Measurements from ENCODE around the gene MAST3. TPM values are rescaled to one million over a fixed set of nuclear protein-coding genes. Genes with fewer than 3 reads are reported as not detected.

MAST3 gene
- total and polyA plus RNA-seq, 7 experiments from 2014 or later: 10.2 to 58.7 (median 37.4) TPM

DNA sequence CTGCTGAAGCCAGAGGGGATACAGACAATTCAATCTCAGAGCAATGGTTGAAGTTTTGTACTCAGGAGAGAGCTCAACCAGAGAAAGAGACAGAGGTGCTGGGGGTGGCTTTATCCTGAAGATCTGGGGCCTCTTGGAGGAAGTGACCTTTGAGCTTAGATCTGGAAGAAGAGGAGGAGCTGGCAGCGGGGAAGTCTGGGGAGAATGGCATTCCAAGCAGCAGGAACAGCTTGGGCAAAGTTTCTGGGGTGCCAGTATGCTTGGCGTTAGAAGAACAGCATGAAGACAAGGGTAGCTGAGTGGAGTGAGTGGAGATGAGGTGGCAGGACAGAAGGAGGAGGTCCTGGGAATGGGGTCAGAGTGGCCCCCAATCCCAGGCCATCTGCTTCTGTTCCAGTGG, 11.3 kb downstream of the MAST3 start:
- intact Hi-C loops (cut with micrococcal nuclease): no loop called here
- Mint-ChIP-seq H3K9me3 (no peaks in the 10 kb centered on the region), H3K27me3 (peaks cover 0 to 5% (median 0%) of the 10 kb centered on the region in 5 donors), H3K27ac (peak overlapping the region; percentile 62 to 96 (median 88)), H3K4me3 (peak overlapping the region; percentile 70 to 91 (median 83)), H3K36me3 (peaks cover 0 to 3% (median 0%) of the 10 kb centered on the region in 5 donors), H3K4me1 (peaks cover 15 to 35% (median 27%) of the 10 kb centered on the region in 7 donors)
- Histone ChIP-seq H3K27ac (ENCODE audit: low read depth, low read length) (peak overlapping the region; percentile 85), H3K9me3 (ENCODE audit: control insufficient read depth in 2 of 3, low read length in 3 of 3) (no peaks in the 10 kb centered on the region), H3K36me3 (ENCODE audit: control insufficient read depth in 2 of 3, insufficient read depth in 3 of 3, low read length in 3 of 3) (no peaks in the 10 kb centered on the region), H3K4me1 (ENCODE audit: control insufficient read depth in 2 of 2, insufficient read depth in 2 of 2, low read length in 2 of 2) (peaks cover 12 to 16% of the 10 kb centered on the region in 2 donors), H3K27me3 (ENCODE audit: control insufficient read depth in 2 of 2, insufficient read depth in 2 of 2, low read length in 2 of 2) (no peaks in the 10 kb centered on the region), H3K4me3 (ENCODE audit: low read length) (no peak overlapping the region)
- DNase-seq (no peak), ATAC-seq (no peak)
- POLR2A ChIA-PET: interaction anchor here (0.7 to 10.7 kb wide), 4 partner anchors 10 to 170 kb away, joined by 3 to 169 read pairs (median 15); partner anchors contain the start of genes IL12RB1 and MAST3
- CTCF ChIA-PET: interaction anchor here (0.9 to 3.8 kb wide), 7 partner anchors 11 to 171 kb away, joined by 3 to 16 read pairs (median 7); partner anchors contain the start of gene MAST3

- H3K27ac ChIP-seq (ENCODE audit: low read depth, low read length): peak overlapping the region; percentile 85
Observed at GRCh38 chr19:18109341-18109732, 11.8 kb downstream of the MAST3 start.

DNA sequence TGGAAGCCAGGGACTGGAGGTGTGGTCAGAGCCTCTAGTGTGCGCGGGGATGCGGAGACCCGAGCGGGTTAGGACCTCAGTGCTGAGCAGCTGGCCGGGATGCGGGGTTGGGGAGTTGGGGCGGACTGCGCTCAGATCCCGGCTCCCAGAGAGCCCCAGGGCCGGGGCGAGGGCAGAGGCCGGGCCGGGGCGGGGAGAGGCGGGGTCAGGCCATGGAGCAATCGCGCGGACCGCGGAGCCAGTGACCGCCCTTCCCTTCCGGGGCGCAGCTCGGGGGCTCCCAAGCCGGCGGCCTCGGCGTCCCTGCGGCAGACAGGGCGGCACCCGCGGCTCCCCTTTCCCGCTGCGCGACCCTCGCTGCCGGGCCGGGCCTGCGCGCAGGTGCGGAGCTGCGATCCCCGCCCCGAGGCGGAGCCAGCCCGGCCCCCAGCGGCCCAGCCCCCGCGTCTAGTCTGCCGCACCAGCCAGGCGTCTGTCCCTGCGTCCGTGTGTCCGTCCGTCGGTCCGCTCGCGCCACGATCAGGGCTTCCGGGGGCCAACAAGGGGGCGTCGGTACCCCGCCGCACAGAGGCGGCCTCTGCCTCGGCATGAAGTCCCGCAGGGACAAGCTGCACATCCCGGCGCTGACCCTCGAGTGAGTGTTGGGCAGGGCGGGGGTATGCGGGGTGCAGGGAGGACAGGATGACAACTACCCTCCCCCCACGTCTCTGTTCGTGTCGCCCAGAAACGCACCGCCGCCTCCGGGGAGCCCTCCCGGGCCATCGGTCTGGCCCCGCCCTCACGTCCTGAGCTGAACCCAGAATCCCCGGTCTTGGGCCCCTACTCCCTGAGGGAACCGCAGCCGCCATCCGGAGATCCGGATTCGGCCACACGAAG, 12.4 kb downstream of the MAST3 start:
- no peaks in the 10 kb centered on the region for H3K9me3 ChIP-seq (ENCODE audit: control insufficient read depth in 2 of 3, low read length in 3 of 3)
- no peaks in the 10 kb centered on the region for H3K9me3 Mint-ChIP-seq
- no peaks in the 10 kb centered on the region for H3K36me3 ChIP-seq (ENCODE audit: control insufficient read depth in 2 of 3, insufficient read depth in 3 of 3, low read length in 3 of 3)
- peak overlapping the region in 7 of 9 donors; percentile 79 to 96 (median 88) for H3K27ac Mint-ChIP-seq
- H3K4me3 Mint-ChIP-seq: peak overlapping the region; percentile 70 to 91 (median 83)
- POLR2A ChIA-PET: interaction anchor here (0.7 to 10.7 kb wide), 8 partner anchors 9 to 170 kb away, joined by 3 to 169 read pairs (median 6); partner anchors contain the start of genes IL12RB1 and MAST3
- ATAC-seq (peak; percentile 72), DNase-seq (peak in 5 of 9 donors; percentile 31 to 72 (median 43))
- intact Hi-C loops (cut with micrococcal nuclease): loop anchor here (1.0 to 10.0 kb wide), 3 partner anchors 12 to 415 kb away; partner anchors contain the start of genes ELL (in 1 of the 2) and RPL18A (in 1 of the 2)
- peak overlapping the region; percentile 72 for H3K4me3 ChIP-seq (ENCODE audit: low read length)
- peaks cover 0 to 3% (median 0%) of the 10 kb centered on the region in 5 donors for H3K36me3 Mint-ChIP-seq
- H3K27ac ChIP-seq (ENCODE audit: low read depth, low read length): peak overlapping the region; percentile 85
- peaks cover 18 to 28% (median 22%) of the 10 kb centered on the region in 7 donors for H3K4me1 Mint-ChIP-seq
- peaks cover 9 to 11% of the 10 kb centered on the region in 2 donors for H3K4me1 ChIP-seq (ENCODE audit: control insufficient read depth in 2 of 2, insufficient read depth in 2 of 2, low read length in 2 of 2)
- peaks cover 0 to 3% (median 0%) of the 10 kb centered on the region in 5 donors for H3K27me3 Mint-ChIP-seq
- H3K27me3 ChIP-seq (ENCODE audit: control insufficient read depth in 2 of 2, insufficient read depth in 2 of 2, low read length in 2 of 2): no peaks in the 10 kb centered on the region
- CTCF ChIA-PET: interaction anchor here (0.5 to 4.6 kb wide), 9 partner anchors 10 to 239 kb away, joined by 3 to 25 read pairs (median 7); partner anchors contain the start of genes MAST3 and PIK3R2

More at GRCh38 chr19:18109341-18109732, 11.8 kb downstream of the MAST3 start:
- H3K4me3 Mint-ChIP-seq: peak overlapping the region; percentile 70 to 91 (median 83)
- intact Hi-C loops (cut with micrococcal nuclease): no loop called here
- H3K36me3 Mint-ChIP-seq: peaks cover 0 to 3% (median 0%) of the 10 kb centered on the region in 5 donors
- peaks cover 0 to 5% (median 0%) of the 10 kb centered on the region in 5 donors for H3K27me3 Mint-ChIP-seq
- peaks cover 15 to 34% (median 26%) of the 10 kb centered on the region in 7 donors for H3K4me1 Mint-ChIP-seq
- CTCF ChIA-PET: interaction anchor here (0.9 to 4.6 kb wide), 8 partner anchors 10 to 170 kb away, joined by 3 to 25 read pairs (median 8); partner anchors contain the start of genes MAST3 and PIK3R2
- H3K36me3 ChIP-seq (ENCODE audit: control insufficient read depth in 2 of 3, insufficient read depth in 3 of 3, low read length in 3 of 3): no peaks in the 10 kb centered on the region
- ATAC-seq: peak; percentile 6
- no peaks in the 10 kb centered on the region for H3K9me3 ChIP-seq (ENCODE audit: control insufficient read depth in 2 of 3, low read length in 3 of 3)
- DNase-seq: no peak
- H3K4me3 ChIP-seq (ENCODE audit: low read length): peak overlapping the region; percentile 72
- no peaks in the 10 kb centered on the region for H3K27me3 ChIP-seq (ENCODE audit: control insufficient read depth in 2 of 2, insufficient read depth in 2 of 2, low read length in 2 of 2)
- peaks cover 12 to 16% of the 10 kb centered on the region in 2 donors for H3K4me1 ChIP-seq (ENCODE audit: control insufficient read depth in 2 of 2, insufficient read depth in 2 of 2, low read length in 2 of 2)
- H3K27ac Mint-ChIP-seq: peak overlapping the region in 8 of 9 donors; percentile 79 to 96 (median 90)
- POLR2A ChIA-PET: interaction anchor here (0.7 to 10.7 kb wide), 3 partner anchors 9 to 62 kb away, joined by 3 to 169 read pairs (median 27); partner anchors contain the start of genes IL12RB1 and MAST3
- no peaks in the 10 kb centered on the region for H3K9me3 Mint-ChIP-seq

DNA sequence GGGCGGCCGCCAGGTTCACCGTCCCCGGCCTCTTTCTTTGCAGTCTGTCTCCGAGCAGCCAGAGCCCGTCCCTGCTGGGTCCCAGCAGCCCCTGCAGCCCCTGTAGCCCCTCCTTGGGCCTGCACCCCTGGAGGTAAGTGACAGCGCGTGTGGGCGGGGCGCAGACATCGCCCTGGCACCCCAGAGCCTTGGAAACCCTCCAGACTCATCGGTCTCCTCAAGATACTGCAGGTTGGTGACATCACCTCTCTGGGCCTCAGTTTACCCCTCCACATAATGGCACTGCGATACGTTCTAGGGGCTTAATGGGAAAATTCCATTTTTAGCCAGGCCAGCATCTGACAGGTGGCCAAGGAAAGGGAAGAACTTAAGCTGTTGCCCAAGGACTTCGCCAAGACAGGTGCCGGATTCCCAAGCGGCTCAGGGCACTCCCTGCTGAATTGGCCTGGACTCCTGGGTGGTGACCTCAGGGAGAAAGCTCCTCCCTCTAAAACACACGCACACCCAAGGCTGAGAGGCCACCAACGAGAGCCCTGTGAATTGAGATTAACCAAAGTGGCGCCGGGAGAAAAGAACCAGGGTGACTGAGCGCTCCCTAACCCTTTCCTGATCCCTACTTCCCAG, 13.1 kb downstream of the MAST3 start:
- Mint-ChIP-seq H3K27ac (peak overlapping the region in 2 of 9 donors; percentile 43), H3K4me3 (peak overlapping the region; percentile 27 to 86 (median 72)), H3K27me3 (peaks cover 0 to 3% (median 0%) of the 10 kb centered on the region in 5 donors), H3K4me1 (peaks cover 18 to 32% (median 27%) of the 10 kb centered on the region in 7 donors), H3K36me3 (peaks cover 0 to 3% (median 0%) of the 10 kb centered on the region in 5 donors), H3K9me3 (no peaks in the 10 kb centered on the region)
- Histone ChIP-seq H3K4me1 (ENCODE audit: control insufficient read depth in 2 of 2, insufficient read depth in 2 of 2, low read length in 2 of 2) (peaks cover 9 to 11% of the 10 kb centered on the region in 2 donors), H3K27ac (ENCODE audit: low read depth, low read length) (peak overlapping the region; percentile 85), H3K9me3 (ENCODE audit: control insufficient read depth in 2 of 3, low read length in 3 of 3) (no peaks in the 10 kb centered on the region), H3K27me3 (ENCODE audit: control insufficient read depth in 2 of 2, insufficient read depth in 2 of 2, low read length in 2 of 2) (no peaks in the 10 kb centered on the region), H3K36me3 (ENCODE audit: control insufficient read depth in 2 of 3, insufficient read depth in 3 of 3, low read length in 3 of 3) (no peaks in the 10 kb centered on the region), H3K4me3 (ENCODE audit: low read length) (peak overlapping the region; percentile 72)
- POLR2A ChIA-PET: interaction anchor here (0.7 to 10.7 kb wide), 8 partner anchors 8 to 169 kb away, joined by 3 to 169 read pairs (median 6); partner anchors contain the start of genes IL12RB1 and MAST3
- DNase-seq (no peak), ATAC-seq (no peak)
- CTCF ChIA-PET: interaction anchor here (0.5 to 4.6 kb wide), 12 partner anchors 9 to 219 kb away, joined by 3 to 25 read pairs (median 4); partner anchors contain the start of genes MAST3 and PIK3R2
- intact Hi-C loops (cut with micrococcal nuclease): loop anchor here (1.0 to 10.0 kb wide), 3 partner anchors 12 to 414 kb away; partner anchors contain the start of genes ELL (in 1 of the 2) and RPL18A (in 1 of the 2)

GRCh38 chr19:18112989-18113478, 15.5 kb downstream of the MAST3 start:
- Histone ChIP-seq H3K4me1 (ENCODE audit: control insufficient read depth in 2 of 2, insufficient read depth in 2 of 2, low read length in 2 of 2) (peaks cover 14 to 18% of the 10 kb centered on the region in 2 donors), H3K36me3 (ENCODE audit: control insufficient read depth in 2 of 3, insufficient read depth in 3 of 3, low read length in 3 of 3) (no peaks in the 10 kb centered on the region), H3K27ac (ENCODE audit: low read depth, low read length) (no peak overlapping the region), H3K27me3 (ENCODE audit: control insufficient read depth in 2 of 2, insufficient read depth in 2 of 2, low read length in 2 of 2) (no peaks in the 10 kb centered on the region), H3K4me3 (ENCODE audit: low read length) (no peak overlapping the region), H3K9me3 (ENCODE audit: control insufficient read depth in 2 of 3, low read length in 3 of 3) (no peaks in the 10 kb centered on the region)
- CTCF ChIA-PET: interaction anchor here (0.6 to 4.6 kb wide), 20 partner anchors 9 to 139 kb away, joined by 3 to 25 read pairs (median 5); partner anchors contain the start of genes IL12RB1 and PIK3R2
- peak; percentile 46 for ATAC-seq
- Mint-ChIP-seq H3K27ac (peak overlapping the region in 1 of 9 donors; percentile 44), H3K27me3 (peaks cover 0 to 3% (median 0%) of the 10 kb centered on the region in 5 donors), H3K4me3 (peak overlapping the region in 2 of 10 donors; percentile 22 to 40), H3K4me1 (peaks cover 26 to 39% (median 35%) of the 10 kb centered on the region in 7 donors), H3K36me3 (peaks cover 0 to 3% (median 0%) of the 10 kb centered on the region in 5 donors), H3K9me3 (no peaks in the 10 kb centered on the region)
- peak; percentile 42 to 82 (median 65) for DNase-seq
- POLR2A ChIA-PET: interaction anchor here (0.6 to 1.2 kb wide), 4 partner anchors 24 to 55 kb away, joined by 3 read pairs; no protein-coding TSS in a partner anchor
- intact Hi-C loops (cut with micrococcal nuclease): loop anchor here (1.0 to 10.0 kb wide), 8 partner anchors 39 to 412 kb away; partner anchors contain the start of genes ELL (in 1 of the 2) and RPL18A (in 1 of the 2)
